Measurements from ENCODE around the gene DHX16.

Gene DHX16

DNA sequence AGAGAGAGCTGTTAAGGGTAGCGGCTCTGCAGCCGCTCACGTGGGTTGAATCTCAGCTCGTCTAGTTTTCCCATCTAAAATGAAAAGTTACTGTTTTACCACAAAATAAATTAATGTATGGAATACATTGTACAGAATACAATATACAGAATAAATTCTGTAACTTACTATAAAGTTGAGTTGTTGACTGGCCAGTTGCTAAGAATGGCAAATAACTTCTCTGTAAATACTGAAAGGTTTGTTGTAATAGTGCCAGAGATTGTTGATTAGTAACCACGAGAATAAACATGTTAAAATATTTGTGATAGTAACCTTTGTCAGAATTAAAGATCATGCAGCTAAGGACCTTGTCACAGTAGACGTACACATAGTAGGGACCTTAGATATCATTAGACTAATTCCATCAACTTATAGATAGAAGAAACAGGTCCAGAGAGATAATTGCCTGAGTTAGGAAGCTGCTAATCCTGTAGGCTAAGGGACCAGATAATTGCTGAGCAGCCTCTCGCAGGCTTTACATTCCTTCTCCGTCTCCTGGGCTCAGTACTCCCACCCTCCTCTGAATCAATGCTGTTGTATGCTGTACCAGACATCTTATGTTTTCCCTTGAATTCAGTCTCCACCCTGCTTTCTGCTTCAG is 18.5 kb upstream of the DHX16 start:
- DNase-seq (ENCODE audit: low spot score), result no peak

DNA sequence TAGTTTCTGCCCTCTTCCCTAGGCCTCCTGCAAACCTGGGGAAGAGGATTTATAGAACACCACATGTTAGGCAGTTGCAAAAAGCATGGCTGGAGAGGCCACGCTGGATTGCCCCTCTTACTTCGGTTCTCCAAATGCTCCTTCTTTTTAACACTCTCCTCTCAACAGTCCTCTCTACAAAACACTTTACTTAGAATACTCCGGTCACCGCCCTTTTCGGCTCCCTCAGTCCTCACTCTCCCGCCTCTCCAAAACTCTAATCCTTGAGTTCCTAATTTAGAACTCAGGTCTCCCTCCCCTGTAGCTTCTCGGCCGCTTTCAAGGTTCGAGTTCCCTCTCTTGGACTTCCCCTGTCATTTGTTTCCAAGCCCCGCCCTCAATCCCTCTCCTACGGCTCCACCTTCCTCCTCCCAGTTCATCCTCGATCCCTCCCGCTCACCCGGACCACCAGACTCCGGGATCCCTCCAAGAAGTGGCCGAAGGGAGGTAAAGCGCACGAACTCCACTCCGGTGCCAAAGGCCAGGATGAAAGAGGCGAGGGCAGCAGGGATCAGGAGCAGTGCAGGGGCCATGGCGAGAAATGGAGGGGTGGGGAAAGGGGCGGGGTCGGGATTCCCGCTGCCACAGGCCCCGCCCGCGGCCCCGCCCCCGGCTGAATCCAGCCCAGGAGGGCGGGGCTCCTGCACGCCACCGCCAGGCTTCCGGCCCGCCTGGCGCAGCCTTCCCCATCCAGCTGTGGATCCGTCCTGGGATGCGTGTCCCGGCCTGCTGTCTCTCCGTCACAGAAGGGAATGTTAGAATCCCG is 17.8 kb upstream of the DHX16 start, which contains the start of gene NRM:
Gene NRM (minus strand): TSS at position 582 of the 805 bp plus-strand sequence. CDS start 10 bp downstream, at position 572.
- DNase-seq (ENCODE audit: low spot score), result peak; percentile 89

DNA sequence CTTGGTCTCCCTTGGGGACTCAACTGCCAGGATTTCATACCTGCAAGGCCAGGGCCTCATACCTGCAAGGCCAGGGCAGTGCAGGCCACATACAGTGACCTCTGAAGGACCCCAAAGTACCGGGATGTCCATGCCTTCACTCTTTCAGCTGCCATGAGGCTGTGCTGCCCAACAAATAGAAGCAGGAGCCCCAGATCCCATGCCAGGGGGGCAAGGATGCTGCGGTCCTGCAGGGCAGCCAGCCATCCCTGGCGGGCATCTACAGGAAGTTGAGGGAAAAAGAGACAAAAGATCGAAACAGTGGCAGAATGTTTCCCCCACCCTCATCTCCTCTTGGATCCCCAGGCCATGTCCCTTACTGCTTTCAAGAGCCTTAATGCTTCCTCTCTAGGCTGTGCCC is 17.2 kb upstream of the DHX16 start:
- DNase-seq (ENCODE audit: low spot score), result no peak

DNA sequence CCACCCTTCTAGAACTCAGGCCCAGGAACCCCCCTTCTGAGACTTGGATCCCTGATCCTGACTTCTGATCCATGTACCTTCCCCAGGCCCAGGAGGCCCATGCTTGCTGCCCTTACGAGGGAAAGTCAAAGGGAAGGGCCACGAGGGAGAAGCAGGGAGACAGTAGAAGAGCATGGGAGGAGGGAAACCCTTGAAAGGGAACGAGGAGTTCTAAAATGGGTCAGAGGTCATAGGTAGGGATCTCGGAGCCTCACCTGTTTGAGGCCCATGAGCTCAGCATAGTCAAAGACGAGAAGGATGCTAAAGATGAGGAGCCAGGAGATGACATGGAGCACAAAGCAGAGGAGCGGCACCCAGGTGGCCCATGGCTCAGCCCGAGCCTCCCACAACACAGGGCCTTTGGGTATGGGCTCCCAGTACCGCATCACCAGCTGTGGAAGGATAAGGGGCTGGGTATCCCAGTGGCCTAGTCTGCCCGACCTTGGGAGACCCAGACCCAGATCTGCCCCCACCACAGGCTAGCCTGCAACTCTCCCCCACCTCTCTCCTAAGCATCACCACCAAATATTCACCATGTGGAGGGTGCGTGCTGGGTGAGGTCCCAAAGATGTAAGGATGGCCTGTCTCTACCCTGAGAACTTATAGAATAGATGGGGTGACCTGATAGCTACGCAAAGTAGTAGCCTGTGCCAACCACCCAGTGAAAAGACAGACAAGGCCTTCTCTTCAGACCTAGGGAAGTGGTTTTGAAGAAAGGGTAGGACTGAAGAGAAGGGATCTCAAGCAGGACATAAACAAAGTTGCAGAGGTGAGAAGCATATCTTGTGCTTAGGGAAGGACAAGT is 16.4 kb upstream of the DHX16 start:
- no peak for DNase-seq (ENCODE audit: low spot score)

DNA sequence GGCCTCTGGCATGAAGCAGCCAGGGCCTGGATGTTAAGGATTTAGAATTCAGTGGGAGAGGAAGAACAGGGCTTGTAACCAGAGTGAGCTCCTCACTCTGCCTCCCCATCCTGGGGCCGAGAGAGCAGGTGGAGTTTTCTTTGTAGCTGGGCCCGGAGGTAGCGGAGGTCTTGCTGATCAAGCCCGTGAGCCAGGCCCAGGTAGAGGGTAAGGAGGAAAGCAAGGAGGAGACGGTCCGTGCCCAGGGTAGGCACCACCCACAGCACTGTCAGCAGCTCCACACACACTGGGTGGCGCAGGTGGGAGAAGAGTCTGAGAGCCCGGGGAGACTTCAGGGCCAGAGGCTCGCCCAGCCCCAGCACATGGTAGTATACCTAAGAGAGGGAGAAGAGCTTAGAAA is 15.8 kb upstream of the DHX16 start:
- no peak for DNase-seq (ENCODE audit: low spot score)

DNA sequence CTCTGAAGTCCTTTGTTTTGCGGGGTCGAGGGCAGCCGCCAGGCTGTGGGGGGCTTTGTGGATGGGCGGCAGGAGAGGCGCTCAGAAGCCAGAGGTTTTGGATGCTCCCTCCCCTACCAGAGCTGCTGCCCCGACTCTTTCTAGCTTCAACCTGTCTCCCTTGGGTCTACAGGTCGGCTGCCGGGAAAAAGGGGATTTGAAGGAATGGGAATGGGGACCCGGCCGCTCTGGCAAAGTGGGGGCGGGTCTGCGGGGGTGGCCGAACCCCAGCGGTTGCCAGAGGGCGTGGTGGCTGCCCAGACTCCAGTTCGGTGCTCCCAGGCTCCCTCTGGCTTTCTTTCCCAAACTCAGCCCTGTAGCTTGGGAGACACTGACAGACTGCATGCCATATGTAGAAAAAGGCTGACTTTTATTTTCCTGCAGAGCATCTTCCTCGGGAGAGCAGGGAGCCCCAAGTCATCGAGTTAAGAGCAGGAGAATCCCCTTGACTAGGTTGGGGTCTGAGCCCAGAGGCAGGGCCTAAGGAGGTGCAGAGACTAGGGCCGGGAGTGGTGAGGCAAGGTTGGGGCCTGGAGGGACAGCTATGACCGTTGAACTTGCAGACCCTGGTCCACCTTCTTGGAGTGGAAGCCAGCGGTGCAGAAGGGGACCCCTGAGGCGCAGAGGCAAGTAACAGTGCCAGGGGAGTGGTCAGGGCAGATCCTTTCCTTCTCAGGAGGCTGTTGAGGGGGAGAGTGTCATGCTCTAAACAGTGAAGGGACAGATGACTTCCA is 15.0 kb upstream of the DHX16 start:
- no peak for DNase-seq (ENCODE audit: low spot score)

DNA sequence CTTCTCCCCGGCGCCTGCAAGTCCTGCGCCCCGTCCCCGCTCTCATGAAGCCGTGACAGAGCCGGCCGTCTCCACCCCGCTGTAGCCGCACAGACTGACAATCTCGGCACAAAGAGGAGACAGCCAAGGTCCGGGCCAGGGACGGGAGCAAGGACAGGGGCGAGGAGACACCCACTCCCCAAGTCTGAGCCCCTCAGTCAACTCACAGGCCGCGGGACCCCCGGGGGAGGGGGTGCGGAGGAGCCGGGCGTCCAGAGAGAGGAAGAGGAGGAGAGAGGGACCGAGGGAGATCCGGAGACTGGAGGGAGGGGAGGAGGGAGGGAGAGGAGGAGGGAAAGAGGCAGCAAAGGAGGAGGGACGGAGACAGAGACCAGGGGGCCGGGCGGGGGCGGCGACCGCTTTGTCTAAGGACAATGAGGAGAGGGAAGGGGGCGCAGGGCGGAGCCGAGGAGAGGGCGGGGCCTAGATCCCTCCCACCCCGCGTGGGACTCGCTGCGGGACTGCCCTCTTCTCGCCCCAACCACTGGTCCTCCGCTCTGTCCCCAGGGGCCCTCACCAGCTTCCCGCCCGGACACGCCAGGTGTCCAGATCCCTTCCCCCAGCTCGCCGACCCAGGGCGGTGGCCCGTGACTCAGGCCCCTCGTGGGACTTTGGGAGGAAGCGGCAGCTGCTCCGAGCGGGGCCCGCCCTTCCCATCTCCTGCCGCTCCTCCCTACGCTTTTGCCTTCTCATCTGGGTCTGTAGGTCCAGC is 14.3 kb upstream of the DHX16 start:
- DNase-seq (ENCODE audit: low spot score), result peak; percentile 95

DNA sequence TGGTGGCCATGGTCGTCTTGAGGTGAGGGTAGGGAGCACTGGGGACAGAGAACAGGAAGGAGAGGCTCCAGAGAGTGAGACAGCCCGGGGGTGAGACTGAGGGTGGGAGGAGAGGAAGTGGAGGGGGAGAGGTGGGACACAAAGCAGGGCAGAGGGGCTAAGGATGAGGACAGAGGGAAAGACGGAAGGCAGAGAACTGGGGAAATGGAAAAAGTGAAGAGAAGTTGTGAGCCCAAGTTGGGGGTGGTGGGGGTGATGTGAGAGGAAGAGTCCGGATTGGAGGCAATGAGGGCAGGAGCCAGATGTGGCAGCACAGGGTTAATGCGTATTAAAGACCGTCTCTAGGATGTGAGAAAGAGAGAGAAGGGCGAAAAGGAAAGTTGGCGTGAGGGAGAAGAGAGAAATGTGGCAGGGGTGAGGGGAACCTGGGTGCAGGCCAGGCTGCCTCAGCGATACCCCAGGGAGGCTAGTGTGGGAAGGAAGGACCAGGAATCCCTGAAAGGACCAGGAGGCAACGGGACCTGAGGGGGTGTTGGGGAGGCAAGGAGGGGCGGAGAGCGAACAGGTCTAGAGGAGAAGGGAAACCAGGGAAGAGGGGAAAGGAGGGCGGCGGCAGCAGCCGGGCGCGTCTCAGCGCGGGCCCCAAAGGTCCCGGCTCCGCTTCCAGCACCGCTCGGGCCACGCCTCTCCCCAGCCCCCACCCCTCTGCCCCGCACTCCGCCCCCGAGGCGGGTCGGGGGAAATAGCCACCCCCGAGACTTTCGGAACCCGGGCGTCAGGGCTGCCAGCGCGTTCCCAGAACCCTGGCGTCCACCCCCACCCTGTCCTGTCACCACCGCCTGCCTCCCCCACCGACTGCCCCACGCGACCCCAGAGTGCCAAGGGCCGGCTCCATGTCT is 13.5 kb upstream of the DHX16 start, which contains the start of gene PPP1R18:
Gene PPP1R18 (minus strand): TSS at position 637 of the 899 bp plus-strand sequence. CDS start 627 bp downstream, at position 10.
- peak; percentile 73 for DNase-seq (ENCODE audit: low spot score)

DNA sequence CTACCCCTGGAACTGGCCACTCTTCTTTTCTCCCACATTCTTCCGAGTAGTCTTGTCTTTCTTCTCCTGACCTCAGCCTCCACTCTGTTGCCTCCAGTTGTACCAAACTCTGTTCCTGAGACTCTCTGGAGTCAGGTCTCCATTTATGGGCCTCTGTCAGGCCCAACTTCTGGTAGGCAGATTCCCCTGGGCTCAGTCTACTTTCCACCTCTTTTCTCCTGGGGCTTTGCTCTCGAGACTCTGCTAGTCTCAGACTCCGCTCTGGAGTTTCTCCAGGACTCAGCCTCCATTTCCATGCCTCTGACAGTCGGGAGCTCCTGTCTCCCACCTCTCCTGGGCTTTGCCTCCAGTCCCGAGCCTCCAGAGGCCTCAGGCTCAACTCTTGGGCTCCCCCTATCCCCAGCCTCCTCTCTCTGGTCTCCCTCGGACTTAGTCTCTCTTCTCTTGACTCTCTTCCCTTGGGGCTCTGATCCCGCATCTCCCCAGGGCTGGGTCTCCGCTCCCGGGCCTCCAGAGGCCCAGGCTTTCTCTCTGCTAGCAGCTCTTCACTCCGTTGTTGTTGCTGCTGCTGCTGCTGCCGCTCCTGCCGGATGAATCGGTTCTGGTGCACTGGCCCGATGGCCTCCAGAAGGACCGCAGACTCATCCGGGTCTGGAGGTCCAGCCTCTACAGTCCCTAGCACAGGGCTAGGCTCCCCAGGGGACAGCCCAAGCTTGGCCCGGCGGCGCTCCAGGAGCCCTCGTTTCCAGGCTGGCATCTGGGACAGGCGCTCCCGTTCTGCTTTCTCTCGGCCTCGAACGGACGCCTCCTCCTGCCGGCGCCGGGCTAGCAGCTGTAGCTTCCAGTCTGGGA is 12.6 kb upstream of the DHX16 start:
- DNase-seq (ENCODE audit: low spot score), result no peak

DNA sequence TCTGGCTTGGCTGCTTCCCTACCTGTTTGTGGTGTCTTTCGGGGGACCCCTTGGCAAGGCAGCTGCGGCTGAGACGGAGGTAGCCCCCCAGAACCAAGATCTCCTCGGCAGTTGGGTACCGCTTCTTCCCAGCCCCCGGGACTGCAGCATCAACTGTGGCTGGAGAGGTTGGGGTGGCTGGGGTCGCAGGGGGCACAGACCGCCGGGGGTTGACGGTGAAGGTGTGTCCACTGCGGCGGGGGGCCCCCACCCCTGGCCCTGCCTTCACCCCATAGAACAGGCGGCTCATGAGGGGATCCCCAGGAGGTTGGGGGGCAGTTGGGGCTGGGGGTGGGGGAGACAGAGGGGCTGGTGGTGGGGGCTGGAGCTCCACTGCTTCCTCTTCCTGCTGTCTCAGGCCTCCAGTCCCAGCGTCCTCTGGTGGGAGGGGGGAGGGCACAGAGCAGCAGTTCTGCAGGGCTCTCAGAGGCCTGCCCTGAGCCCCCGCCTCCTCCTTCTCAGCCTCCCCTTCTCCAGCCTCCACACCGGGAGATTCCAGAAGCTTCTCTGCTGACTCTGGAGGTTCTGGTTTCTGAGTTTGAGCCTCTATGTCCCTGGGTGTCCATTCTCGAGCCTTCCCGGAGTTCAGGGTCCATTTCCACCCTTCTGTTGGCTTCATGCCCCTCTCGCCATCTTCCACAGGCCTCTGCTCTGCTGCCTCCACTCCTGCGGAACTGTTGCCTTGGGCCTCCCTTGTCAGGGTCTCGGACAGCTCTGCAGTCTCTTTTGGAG is 11.8 kb upstream of the DHX16 start:
- DNase-seq (ENCODE audit: low spot score), result peak; percentile 53

DNA sequence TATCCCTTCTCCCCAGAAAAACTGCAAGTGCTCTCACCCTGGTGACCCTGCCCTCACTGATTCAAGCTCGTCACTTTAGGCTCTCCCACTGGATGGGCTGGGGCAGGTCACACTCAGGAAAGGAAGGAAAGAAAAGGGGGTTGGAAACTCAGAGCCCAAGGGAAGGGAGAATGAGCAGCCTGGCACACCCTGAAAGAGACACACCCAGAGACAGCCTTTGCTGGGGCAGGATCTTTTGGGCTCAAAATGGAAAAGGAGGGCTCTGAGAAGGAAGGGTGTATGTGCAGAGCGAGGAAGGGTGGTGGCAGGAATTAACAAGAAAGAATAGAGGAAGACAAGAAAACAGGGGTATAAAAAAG is 11.2 kb upstream of the DHX16 start:
- DNase-seq (ENCODE audit: low spot score), result no peak

DNA sequence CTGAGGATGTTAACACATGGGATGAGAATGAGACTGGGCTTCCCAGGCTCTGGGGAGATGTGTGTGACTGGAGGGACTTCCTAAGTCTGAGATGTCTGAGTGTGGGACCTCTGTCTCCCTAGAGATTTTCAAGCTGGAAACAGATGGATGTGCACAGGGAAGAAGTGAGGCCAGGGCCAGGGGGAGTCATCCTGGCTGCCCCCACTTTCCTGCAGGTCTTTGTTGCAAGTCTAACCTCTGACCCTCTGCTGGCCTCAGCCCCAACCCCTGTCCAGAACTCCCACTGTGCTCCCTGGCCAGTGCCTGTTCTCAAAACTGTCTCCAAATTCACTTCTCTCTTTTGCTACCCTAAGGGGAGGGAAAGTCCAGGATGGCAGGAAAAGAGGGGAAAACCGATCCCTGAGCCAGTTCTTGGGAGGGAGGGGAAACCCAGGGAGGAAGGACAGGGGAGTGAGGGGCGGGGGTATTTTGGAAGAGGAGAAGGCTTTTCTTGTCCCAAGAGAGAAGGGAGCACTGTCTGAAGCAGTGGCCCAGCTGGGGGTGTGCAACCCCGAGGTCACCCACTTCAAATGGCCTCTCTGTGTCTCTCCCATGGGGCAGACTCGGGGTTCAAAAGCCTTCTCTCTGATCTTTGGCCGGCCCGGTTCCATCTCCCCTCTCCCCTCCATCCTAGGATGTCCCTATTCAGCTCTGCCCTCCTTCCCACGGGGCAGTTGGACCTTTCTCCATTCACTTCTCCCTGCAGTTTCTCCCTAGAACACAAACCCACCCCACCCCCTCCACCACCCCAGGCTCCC is 10.6 kb upstream of the DHX16 start:
- DNase-seq (ENCODE audit: low spot score), result no peak

DNA sequence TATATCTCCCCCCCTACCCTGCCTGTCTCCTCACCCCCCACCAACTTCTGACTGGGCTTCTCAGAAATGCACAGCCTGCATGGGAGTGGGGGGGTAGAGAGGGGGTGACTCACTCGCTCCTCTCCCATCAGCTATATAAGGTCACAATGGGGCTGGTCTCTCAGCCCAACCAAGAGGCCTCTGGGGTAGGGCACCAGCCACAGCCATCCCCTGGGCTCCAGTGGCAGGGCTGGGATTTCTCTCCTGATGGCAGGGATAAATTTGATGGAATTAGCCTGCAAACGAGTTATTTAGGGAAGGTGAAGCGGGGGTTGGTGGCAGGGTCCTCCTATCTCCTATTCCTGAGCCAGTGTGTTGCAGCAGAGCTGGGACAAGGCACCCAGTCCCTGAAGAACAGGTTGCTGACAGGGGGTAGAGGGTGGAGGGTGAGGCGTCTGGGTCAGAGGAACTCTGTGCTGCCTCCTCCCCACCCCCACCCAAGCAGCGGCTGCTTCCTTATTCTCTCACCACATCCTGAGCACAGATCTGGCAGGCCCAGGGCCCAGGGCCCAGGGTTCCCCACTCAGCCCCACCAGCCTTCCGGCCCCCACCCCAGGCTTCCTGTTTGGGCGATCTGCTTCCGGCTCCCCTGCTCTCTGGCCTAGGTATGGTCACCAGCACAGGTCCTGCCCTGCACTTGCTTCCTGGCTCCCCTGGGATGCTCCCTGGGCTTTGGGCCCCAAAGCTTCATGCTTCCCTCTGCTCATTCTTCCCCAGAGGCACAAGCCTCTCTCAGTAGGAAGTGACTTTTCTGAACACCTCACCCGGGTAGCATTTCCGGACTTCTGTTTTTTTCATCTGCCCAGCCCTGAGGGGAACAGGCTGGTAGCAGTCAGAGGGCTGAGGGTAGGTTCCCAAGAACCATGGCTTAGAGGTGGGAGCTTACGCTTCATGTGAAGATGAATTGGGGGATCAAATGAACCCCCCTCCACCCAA is 9.6 kb upstream of the DHX16 start:
- DNase-seq (ENCODE audit: low spot score), result peak; percentile 95

DNA sequence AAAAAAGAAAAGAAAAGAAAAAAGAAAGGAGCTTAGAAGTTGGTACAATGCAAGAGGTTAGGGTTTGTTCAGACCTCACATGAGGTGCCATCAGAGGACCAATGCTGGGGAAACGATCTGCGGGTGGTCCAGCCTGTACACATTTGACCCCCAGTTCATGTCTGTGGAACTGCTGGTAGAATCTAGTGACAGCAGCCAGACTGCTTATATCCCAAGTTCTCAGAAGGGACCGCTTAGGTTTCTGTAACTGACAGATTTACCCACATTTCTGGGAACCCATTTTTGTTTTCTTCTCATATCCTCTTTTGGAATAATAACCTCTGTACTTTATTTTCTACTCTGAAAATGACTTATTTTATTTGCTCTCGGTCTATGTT is 8.9 kb upstream of the DHX16 start:
- no peak for DNase-seq (ENCODE audit: low spot score)

DNA sequence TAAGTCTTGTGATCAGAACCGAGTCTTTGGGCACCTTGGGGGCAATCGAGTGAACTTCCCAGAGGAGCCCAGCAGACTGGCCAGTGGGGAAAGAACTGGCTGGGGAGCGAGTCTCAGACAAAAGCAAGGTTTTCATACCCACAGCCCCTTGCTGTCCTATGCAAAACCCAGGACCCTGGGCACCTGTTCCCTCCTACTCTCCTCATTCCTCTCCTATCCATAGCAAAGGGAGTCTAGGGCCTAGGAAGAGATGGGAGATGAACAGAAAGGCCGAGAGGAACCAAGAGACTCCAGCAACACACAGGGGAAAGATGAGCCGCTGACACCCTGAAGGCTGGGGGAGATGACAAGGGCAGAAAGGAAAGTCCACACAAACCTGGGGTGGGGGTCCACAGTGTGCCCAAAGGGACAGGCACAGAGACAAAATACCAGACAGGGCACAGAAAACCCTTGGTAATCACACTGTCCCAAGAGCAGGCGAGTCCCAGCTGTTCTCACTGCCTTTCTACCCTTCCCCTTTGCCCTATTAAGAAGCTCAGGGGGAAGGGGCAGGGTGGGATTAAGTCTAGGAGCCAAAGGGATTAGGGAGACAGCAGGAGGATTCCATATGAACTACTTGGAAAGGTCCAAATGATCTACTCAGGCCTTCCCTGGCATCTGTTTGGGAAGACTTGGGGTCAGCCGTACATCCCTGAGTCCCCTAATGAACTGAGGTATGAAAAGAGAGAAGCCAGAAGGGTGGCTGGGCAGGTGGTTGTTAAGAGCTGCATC is 7.1 kb upstream of the DHX16 start:
- DNase-seq (ENCODE audit: low spot score), result no peak

Data from hepatic stellate cell (primary cell).